ENCODE results near the gene ATXN3L.

ATXN3L gene

DNA sequence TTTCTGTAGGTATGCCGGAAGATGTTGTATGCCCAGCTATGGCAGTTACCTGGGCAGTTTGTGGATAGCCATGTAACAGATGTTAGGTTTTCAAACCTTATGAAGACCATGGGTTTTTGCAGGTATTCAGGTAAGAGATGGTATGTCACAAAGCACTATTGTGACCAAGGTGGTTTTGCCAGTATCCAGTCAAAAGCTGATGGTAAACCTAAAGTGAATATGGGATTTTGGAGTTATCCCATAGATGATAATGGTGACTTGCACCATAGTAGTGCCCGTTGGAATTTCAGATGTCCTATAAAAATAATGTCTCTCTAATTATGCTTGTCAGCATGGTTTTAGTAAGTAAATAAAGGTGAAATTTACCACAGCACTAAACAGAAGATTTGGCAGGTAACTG lies at the start of gene ATXN3L:
ATXN3L (minus strand) TSS at position 101 of the 400 bp plus-strand sequence. CDS start 119 bp downstream, outside the sequence.
- no peak for DNase-seq

DNA sequence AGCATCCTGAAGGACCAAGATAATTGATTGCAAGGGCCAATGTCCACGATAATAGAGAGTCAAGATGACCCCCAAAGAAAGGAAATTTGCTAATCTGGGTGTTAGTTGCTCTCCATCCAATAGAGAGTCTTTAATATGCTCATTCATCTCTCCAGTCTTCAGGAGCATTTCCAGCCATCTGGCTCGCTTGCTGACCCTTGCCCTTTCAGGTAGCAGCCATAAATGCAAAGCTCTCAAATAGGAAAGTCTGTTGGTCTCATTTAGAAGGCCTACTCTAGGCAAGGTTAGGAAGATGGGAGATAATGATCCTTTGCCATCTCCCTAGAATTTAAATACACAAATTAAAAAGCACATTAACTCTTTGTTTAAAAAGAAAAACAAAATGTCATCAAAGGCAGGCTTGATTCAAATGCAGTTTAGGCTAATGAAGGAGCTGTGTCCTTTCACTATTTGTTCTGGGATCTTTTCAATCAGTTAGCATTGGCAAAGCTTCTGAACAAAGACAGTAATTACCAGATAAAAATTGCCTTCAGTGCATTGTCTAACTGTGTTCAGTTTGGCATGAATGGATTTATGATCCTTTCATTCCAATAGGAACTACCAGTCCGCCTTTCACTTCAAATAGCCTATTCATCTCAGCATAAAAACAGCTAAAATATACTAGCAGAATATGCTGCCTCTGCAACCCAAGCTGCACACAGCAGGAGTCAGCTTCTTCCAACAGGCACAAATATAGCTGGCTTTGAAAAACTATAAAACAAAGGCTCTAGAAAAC lies 49.6 kb upstream of the ATXN3L start:
- peak in 1 of 2 donors; percentile 18 for DNase-seq

DNA sequence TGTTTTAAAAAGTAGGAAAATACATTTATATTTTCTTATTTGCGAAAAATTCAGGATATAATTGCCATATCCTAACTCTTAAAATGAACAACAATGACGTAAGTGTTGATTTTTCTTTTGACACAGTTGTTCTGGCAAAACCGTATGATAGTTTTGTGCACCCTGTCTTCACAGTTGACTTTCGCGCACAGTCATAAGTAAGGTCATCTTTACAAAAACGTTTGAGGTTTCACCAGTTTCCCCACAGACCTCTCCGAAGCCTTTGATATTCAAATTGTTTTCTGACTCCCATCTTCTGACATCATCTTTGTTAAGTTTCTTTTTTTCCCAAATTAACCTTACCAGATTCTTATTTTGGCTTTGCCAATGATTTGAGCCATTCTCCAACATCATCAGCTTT lies 48.1 kb upstream of the ATXN3L start:
- no peak for DNase-seq

DNA sequence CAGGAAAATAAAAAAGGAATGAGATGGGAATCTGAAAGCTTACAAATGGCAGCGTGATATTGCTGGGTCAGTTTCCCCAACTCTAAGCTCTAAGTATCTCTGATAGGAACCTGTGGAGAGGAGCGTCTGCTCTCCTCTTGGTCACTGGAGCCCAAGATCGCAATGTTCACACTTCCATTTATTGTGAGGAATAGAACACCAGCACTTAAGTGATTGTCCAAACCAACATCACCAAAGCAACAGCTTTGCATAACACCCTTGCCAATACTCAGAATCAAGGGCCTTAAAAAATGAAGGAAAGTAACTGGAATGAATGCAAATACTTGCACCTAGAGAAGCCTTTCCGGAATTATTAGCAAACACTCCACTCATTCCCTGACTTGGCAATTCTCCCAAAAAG lies 46.8 kb upstream of the ATXN3L start:
- DNase-seq, result no peak

DNA sequence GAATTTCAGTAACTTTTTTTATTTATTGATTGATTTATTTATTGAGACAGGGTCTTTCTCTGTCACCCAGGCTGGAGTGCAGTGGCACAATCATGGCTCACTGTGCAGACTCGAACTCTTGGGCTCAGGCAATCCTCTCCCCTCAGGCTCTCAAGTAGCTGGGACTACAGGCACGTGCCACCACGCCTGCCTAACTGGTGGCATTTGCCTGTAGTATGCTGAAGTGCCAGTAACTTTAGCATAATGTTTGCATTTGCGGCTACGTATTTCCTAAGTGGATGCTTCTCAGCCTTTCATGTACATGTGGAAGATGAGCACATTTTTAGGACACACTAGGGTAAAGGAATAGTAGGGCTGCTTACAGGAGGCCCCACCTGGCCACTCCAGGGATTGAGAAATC lies 45.3 kb upstream of the ATXN3L start:
- no peak for DNase-seq

DNA sequence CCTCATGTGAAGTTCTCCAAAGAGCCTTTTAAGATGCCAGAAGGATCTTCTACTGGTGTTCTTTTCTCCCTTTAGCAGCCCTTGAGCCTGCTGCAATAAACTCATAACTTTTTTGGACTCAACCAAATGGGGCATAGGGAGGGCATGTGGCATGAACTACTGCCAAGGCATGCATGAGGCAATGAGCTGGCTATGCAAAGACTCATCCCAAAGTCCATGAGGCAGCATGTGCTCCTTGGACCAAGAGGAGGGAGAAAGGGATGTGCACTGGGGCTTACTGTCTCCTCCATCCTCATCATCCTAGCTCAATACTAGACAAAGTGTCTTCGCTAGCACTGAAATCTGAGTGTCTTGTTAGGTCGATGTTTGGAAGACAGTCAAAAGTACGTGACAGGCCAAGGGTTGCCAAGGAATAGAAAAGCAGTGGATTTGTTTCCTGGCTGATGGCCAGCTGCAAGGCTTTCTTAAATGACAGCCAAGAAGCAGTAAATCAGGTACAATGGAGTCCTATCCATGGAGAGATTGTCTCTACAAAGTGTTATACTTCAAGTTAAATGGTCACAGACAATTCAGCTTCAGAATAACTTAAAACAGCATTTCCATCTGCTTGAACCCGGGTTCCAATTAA lies 44.5 kb upstream of the ATXN3L start:
- no peak for DNase-seq

DNA sequence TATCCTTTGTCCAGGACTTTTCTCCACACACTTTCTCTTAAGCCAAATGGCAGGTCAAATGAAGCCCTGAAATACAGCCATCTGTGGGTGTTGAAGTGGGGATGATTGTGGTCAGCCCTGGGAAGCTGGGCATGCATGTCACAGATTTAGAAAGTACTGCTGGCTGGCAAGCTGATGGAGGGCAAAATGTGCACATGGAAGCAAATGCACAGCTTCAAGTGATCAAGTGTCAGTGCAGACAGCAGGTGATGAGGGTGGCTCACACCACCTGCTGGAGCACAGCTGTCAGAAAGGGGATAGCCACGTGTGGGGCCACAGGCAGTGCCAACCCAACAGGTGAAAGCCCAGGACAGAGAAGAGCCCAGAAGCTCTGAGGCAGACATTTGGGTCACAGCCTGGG lies 40.3 kb upstream of the ATXN3L start:
- DNase-seq, result no peak

DNA sequence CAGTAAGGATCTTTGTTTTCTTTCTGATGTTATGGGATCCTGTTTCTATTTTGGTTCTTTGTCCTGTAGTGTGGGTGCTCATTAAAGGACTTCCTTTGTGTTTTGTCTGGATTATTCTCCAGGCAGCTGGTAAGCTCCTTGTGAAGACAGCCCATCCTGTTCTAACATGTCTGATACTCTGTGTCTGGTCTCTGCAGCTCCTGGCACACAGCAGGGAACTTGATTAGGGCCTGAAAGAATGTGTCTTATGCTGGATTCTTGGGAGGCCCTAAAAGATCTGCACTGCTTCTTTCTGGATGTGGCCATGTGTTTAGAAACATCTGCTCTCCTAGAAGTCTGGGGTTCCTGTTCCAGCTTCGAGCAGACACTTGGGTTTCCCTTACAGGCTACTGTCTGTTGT lies 38.1 kb upstream of the ATXN3L start:
- DNase-seq, result no peak

DNA sequence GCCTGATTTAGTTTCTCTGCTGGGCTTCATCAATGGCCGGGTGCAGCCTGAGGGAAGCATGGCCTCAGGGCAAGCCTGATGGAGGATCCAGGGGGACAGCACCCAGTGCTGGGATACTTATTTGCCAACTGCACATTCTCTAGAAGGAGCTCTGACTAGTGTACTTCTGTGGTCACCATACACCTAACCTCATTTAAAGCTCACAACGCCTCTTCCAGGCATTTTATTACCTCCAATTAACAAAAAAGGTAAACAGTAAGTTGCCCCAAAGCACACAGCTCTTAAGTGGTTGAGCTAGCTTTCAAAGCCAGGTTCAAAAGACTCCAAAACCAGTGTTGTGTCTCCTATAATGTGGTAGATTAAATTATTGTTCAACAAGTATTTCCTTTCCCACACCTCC lies 26.8 kb upstream of the ATXN3L start:
- no peak for DNase-seq

DNA sequence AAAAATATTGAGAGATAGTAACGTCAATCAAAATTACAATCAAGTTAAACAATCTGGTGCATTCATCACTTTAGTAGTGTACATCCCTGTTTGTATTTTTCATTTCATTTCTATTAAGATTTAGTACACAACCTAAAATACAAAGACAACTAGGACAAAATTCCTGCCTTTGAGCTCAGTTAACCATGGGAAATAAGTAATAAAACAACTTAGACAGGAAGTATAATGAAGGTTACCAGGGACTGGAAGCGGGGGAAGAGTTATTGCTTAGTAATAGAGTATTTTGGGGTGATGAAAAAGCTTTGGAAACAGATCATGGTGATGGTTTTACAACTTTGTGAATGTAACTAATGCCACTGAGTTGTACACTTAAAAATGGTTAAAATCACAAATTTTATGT lies 25.6 kb upstream of the ATXN3L start:
- DNase-seq, result no peak

DNA sequence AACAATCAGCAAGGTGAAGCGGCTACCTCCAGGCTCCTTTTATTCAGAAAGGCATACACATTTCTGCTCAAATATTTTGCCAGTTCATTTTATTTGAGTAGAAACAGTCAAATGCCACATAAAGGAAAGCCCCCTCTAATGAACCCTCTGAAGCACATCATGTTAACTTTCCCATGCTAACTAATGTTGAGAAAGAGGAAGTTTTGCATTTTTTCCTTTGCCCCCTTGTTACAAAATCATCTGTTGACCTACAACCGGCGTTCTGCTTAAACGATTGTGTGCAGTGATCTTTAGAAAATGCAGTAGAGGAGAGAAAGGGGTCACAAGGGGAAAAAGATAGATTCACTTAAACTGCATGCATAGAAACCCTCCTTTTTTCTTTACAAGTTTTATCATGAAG lies 25.2 kb upstream of the ATXN3L start:
- DNase-seq, result no peak

DNA sequence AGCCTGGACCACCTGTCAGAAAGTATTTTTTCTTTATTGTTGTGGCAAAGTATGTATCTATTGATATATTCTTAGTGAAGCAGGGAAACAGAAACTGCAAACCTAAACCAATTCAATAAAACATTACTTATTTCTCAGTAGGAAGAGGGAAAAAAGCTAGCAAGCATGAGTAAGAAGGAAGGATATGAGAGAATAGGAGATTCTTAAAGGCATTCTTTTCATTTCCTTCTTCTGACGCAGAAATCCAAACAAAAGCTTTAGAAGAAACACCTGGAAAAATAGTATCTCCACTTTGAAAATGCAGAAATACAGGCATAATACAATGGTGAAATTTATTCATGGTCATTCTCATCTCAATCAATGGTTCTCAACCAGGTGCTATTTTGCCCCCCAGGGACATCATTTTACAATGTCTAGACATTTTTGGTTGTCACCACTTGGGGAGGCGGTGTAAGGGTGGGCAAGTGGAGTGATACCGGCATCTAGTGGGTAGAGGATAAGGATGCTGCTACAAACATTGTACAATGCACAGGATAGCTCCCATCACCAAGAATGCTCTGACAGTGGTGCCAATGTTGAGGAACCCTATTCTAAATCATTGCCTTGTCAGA lies 21.7 kb upstream of the ATXN3L start:
- DNase-seq, result no peak

DNA sequence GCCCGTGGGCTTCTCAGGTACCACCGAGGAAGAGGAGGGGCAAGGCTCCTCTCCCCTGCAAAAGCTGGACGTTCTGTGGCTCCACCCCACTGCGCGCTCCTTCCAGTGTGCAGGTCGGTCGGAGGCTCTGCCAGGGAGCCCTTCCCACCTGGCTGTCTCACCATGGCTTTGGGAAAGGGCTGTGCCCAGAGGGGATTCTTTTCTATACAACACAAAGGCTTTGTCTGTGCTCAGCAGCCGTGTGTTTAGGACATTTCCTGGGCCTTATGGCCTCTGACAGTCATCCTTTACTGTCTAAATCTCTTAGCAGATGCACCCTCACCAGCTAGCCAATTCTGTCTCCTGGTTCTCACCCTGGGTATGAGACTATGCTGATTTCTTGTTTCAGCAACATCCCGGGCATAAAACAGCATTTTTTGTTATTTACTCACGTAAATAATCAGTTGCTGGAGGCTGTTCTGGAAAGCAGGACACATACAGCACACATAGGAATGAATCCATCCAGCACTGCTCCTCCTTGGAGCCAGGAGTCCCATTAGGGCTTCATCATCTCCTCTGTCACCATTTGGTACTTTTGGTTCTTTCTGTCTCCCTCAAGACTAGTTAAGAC lies 20.4 kb upstream of the ATXN3L start:
- DNase-seq, result no peak

DNA sequence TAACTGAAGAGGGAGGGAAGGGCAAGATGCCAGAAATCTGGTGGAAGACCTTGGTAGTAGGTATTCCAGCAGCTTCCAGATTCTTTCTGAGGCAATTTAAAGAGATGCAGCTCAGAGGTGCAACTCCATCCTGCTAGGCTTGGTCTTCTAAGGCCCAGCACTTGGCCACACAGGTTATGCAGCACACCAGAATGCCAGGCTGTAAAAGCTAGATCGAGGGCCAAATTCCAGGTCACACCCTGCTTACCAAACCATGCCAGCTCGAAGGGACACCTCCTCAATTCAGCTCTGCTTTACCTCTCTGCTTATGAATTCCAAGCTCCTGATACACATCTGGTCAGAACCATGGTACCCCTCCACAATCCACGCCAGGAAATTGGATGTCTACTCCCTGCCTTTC lies 19.8 kb upstream of the ATXN3L start:
- DNase-seq, result no peak

DNA sequence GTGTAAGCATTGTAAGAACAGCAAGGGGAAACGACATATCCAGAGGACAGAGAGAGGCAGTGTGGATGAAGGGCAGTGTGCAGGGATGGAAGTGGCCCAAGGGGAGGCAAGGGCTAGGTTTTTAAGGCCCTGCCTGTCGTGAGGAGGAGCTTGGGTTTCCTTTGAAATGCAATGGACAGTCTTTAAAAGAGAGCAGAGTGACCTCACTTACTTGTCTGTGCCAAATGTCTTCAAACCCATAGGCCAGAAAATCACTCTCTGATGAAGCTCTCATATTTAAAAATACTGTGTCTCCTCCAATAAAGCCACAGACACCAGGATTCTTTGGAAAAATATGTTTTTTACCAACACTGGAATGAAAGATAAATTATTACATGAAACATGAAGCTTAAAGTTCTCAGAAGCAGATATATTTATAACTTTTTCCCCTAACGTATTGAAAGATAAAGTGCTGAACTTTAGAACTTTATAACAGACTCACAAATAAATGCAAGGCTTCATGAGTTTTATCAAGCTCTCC lies 19.2 kb upstream of the ATXN3L start:
- no peak for DNase-seq

DNA sequence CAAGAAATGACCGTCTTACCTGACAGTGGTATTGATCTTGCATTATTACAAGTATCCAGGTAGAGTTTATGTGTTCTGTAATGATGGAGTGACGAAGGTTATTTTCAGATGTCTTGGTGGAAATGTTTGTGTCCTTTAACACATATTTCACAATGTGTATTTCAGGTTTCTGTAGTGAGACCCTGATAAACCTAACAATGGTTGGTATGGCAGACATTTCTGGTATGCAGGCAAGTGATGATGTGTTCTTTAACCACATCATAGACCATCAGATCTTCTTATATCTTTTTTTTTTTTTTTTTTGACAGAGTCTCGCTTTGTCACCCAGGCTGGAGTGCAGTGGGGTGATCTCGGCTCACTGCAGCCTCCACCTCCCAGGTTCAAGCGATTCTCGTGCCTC lies 14.6 kb upstream of the ATXN3L start:
- no peak for DNase-seq

DNA sequence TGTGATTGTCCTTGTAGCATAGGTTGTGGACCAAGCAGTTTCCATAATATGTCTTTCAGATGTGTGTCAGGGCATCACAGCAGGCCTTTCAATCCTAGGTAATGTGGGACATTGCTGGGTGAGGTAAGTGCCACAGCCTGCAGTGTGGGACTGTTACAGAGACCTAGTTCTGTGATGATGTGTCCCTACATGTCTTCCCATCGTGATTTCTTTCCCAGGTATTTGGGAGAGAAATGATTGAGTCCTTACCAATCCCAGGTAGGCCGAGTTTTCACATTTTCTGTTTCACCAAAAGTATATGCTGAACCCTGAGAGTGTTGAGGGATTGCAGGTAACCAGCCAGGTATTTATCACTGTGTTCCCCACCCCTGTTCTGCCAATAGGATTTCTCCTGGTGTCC lies 10.6 kb upstream of the ATXN3L start:
- no peak for DNase-seq

DNA sequence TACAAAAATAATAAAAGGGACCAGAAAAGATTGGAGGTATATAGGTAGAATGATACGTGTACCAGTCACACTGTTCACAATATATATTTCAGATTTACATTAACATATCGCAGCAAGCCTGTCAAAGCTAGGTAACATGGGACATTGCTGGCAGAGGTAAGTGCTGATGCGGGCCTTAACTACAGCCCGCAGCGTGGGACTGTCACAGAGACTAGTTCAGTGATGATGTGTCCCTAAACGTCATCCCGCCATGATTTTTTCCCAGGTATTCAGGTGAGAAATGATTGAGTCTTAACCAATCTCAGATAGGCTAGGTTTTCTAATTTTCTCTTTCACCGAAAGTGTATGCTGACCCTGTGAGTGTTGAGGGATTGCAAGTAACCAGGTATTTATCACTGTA lies 7.8 kb upstream of the ATXN3L start:
- DNase-seq, result no peak

DNA sequence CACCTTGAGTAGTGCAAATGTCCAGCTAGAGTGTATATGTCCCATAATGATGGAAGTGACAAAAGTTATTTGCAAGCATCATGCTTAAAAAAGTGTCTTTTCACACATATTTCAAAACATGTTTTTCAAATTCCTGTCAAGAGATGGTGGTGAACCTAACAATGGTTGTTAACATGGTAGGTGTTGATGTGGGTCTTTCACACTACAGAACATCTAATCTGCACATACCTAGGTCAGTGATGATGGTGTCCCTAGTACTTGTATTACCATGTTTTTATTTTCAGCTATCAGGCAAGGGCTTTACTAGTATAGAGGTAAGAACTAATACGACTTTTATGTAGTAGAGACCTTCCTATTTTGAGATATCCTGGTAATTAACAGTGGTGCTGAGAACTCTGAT lies 3.4 kb upstream of the ATXN3L start:
- DNase-seq, result no peak

DNA sequence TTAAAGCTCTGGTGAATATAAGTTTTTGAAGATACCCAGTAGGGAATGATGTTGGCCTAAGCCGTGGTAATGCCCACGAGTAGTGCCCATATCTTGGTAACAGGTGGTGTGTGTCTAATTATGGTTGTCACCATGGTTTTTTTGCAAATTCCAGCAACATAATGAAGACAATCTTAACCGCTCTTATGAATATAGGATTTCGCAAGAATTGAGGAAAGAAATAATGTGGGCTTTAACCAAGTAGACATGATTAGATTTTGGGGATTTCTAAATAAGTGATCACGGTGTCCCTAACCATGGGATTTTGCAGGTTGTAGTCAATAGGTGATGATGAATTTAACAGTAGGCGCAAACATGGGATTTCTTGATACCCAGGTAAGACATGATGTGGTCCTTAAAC lies 2.5 kb downstream of the ATXN3L start:
- DNase-seq, result no peak

DNA sequence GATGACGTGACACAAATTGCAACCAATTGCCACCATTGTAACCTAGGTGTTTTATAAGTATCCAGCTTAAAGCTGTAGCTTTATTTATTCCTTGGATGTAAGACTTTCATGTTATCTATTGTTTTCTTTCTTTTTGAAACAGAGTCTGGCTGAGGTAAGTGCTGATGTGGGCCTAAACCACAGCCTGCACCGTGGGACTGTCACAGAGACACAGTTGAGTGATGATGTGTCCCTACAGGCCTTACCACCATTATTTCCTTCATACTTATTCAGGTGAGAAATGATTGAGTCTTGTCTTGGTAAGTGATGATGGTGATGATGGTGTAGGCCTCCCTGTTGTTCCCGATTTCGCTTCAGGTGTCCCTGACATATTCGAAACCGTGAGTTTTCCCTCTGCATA lies 8.3 kb downstream of the ATXN3L start:
- no peak for DNase-seq

DNA sequence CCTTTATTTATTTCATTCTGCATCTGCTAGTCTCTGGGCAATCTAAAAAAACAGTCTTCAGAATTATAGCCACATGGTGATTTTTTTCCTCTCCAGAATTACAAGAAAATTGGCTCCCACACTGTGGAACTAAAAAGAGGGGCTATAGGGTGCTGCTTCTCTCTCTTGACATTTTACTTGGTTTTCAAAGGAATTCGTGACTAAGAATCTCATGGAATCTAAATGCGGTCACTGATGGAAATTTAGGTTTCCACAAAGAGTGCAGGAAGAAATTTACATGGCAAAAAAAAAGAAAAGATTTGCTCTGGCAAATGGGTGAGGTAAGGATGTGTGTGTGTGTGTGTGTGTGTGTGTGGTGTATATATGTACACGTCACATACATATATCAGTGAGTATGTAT lies 10.2 kb downstream of the ATXN3L start:
- DNase-seq, result no peak

DNA sequence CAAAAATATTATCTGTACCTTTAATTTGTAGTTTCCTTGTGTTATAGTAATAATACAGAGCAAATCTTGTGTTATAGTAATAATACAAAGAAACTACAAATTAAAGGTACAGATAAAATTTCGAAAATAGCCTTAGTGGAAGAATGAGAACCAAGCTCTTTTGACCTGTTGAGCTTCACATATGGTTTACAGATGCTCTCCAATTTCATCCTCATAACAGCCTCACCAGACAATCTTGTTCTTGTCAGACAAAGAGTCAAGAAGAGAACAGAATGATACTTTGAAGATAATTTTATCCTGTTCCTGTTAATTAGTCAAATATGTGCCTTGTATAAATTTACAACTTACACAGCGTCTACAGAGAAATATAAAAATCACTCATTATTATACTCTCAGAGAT lies 12.8 kb downstream of the ATXN3L start:
- DNase-seq, result no peak

DNA sequence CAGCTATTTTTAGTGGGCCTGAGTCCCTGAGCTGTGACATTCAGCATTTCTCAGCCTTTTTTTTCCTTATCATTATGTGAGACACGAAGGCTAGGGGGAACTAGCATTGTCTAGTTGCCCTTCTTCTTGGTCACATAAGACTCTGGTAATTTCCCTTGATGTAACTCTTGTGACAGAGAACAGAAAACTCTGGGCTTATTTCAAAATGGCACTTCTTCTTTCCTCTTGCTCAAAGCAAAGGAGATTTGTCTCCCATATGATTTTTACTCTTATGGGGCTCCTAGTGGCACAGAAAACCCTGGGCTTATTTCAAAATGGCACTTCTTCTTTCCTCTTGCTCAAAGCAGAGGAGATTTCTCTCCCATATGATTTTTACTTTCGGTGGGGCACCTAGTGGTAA lies 14.7 kb downstream of the ATXN3L start:
- no peak for DNase-seq
